Muscle of arm (tissue), 12 donors: ENCODE results near the gene MTG1. TPM values are rescaled to one million over a fixed set of nuclear protein-coding genes. Genes with fewer than 3 reads are reported as not detected.
"Not testable (repeated sequence)": the region's sequence is repeated elsewhere in the genome, so short reads cannot be mapped to it uniquely, and the experiment has no call there.

Experiments used
- DNase-seq: peaks from one replicate; pipeline ENCODE4 v3.0.0-alpha.2; 2013
- polyA plus RNA-seq, 12 donors: library from polyadenylated mRNA; unstranded; fragments of 120-200 nt; gene quantifications; one replicate each; pipeline ENCODE4 v1.2.1, GENCODE V29; 2013; ENCODE audit not compliant: insufficient read length in 12 of 12

The MTG1 gene
- polyA plus RNA-seq, 12 donors: 29.2 to 54.2 (median 40.3) TPM; not detected in 1

GRCh38 chr10:133376183-133376582 is 17.8 kb upstream of the MTG1 start:
- not testable (repeated sequence) for DNase-seq

GRCh38 chr10:133377025-133377817 is 16.7 kb upstream of the MTG1 start:
- DNase-seq: no peak

- no peak for DNase-seq
Observed at GRCh38 chr10:133377818-133378250, 16.1 kb upstream of the MTG1 start.

- DNase-seq: peak; percentile 69
Observed at GRCh38 chr10:133378251-133379096, 15.5 kb upstream of the MTG1 start.

GRCh38 chr10:133379152-133379800 is 14.7 kb upstream of the MTG1 start, which contains the start of gene PAOX:
Gene PAOX, plus strand, starts transcription at chr10:133379262. Its CDS starts 55 bp downstream, at chr10:133379317.
- no peak for DNase-seq

GRCh38 chr10:133379801-133380666 is 13.9 kb upstream of the MTG1 start:
- DNase-seq: no peak

- no peak for DNase-seq
Observed at GRCh38 chr10:133381036-133381435, 12.9 kb upstream of the MTG1 start.

- no peak for DNase-seq
Observed at GRCh38 chr10:133383551-133383950, 10.4 kb upstream of the MTG1 start.

- DNase-seq: no peak
Observed at GRCh38 chr10:133384071-133384470, 9.9 kb upstream of the MTG1 start.

- DNase-seq: no peak
Observed at GRCh38 chr10:133385214-133385613, 8.7 kb upstream of the MTG1 start.

- DNase-seq: not testable (repeated sequence)
Observed at GRCh38 chr10:133386951-133387350, 7.0 kb upstream of the MTG1 start.

GRCh38 chr10:133388236-133388972 is 5.6 kb upstream of the MTG1 start:
- DNase-seq: no peak

GRCh38 chr10:133388973-133389818 is 4.8 kb upstream of the MTG1 start:
- DNase-seq: no peak

GRCh38 chr10:133390597-133391248 is 3.2 kb upstream of the MTG1 start:
- no peak for DNase-seq

- no peak for DNase-seq
Observed at GRCh38 chr10:133391249-133391635, 2.7 kb upstream of the MTG1 start.

GRCh38 chr10:133391761-133392518 is 2.0 kb upstream of the MTG1 start:
- DNase-seq: no peak

GRCh38 chr10:133393401-133394063 is 425 bp upstream of the MTG1 start:
- no peak for DNase-seq

GRCh38 chr10:133394801-133395221 is 854 bp downstream of the MTG1 start:
- DNase-seq: no peak
